GM21526 (cell line): ENCODE data around the gene MSL3B.

Source experiments
- ATAC-seq: cut with Tn5 transposase; IDR thresholded peaks from one replicate; pipeline ENCODE4 v1.9.1; 2021; ENCODE audit warnings: moderate library complexity; ENCODE audit not compliant: unreplicated experiment, low FRiP score

MSL3B gene

GRCh38 chr2:233853883-233854240, 14.3 kb downstream of the MSL3B start:
- no peak for ATAC-seq

GRCh38 chr2:233853353-233853752, 14.8 kb downstream of the MSL3B start:
- no peak for ATAC-seq

- ATAC-seq, result no peak
Measured at GRCh38 chr2:233852056-233852455, 16.1 kb downstream of the MSL3B start.

GRCh38 chr2:233851169-233851568, 17.0 kb downstream of the MSL3B start:
- ATAC-seq, result no peak

- no peak for ATAC-seq
Measured at GRCh38 chr2:233850745-233851144, 17.4 kb downstream of the MSL3B start.

GRCh38 chr2:233849607-233850271, 18.4 kb downstream of the MSL3B start:
- no peak for ATAC-seq

- no peak for ATAC-seq
Measured at GRCh38 chr2:233848276-233848675, 19.9 kb downstream of the MSL3B start.

- ATAC-seq, result no peak
Measured at GRCh38 chr2:233847248-233847898, 20.8 kb downstream of the MSL3B start.

GRCh38 chr2:233846387-233847247, 21.6 kb downstream of the MSL3B start:
- ATAC-seq, result no peak

- no peak for ATAC-seq
Measured at GRCh38 chr2:233845301-233846060, 22.7 kb downstream of the MSL3B start.

GRCh38 chr2:233844836-233845235, 23.4 kb downstream of the MSL3B start:
- no peak for ATAC-seq

- ATAC-seq, result no peak
Measured at GRCh38 chr2:233844064-233844807, 23.9 kb downstream of the MSL3B start.

- ATAC-seq, result no peak
Measured at GRCh38 chr2:233841183-233841582, 27.0 kb downstream of the MSL3B start.

- no peak for ATAC-seq
Measured at GRCh38 chr2:233840520-233840919, 27.7 kb downstream of the MSL3B start.

- ATAC-seq, result no peak
Measured at GRCh38 chr2:233839447-233839820, 28.8 kb downstream of the MSL3B start.

- ATAC-seq, result no peak
Measured at GRCh38 chr2:233838726-233839446, 29.3 kb downstream of the MSL3B start.

- ATAC-seq, result no peak
Measured at GRCh38 chr2:233838251-233838650, 29.9 kb downstream of the MSL3B start.

GRCh38 chr2:233837694-233838229, 30.4 kb downstream of the MSL3B start:
- ATAC-seq, result no peak

- ATAC-seq, result no peak
Measured at GRCh38 chr2:233836359-233836758, 31.8 kb downstream of the MSL3B start.
